A549 (cell line): ENCODE data around the gene NDUFAF5. TPM values are rescaled to one million over a fixed set of nuclear protein-coding genes. Genes with fewer than 3 reads are reported as not detected.
A peak's percentile ranks its signal among the peaks of the same experiment; 100 is the strongest.

Experiments
- ATAC-seq, 2 experiments: fragments of 200-7000 bp in 1 of 2; fragments of >200 bp in 1 of 2; cut with Nextera tagmentation in 1 of 2; cut with Tn5 transposase in 1 of 2; 3 replicates each; pipeline versions ENCODE4 v1.8.0 to v1.9.1; 2018 to 2020; ENCODE audit warnings: mild to moderate bottlenecking in 1 of 2, moderate library complexity in 1 of 2
- CTCF ChIA-PET: fragments of 300-600 bp; sonication (Branson Sonifier 250); formaldehyde crosslinking; extraction: SDS; loops from one replicate; lab custom pipeline; 2021; ENCODE audit warnings: antibody characterized with exemption, inconsistent platforms; lab: Yijun Ruan, JAX
- POLR2A ChIA-PET: fragments of 350-600 bp; formaldehyde crosslinking; extraction: SDS; loops from one replicate; lab custom pipeline; 2021; ENCODE audit warnings: antibody characterized with exemption, inconsistent platforms; lab: Yijun Ruan, JAX
- DNase-seq, 2 experiments: peaks; one replicate each; pipeline versions ENCODE4 v3.0.0 to v3.0.0-alpha.2; 2011 to 2016; ENCODE audit warnings: low read depth in 1 of 2, low spot score in 1 of 2
- FAIRE-seq: peaks from 2 replicates; lab custom pipeline; 2011; peaks lifted over from hg19 to GRCh38; lab: Jason Lieb, UNC
- H3K27ac ChIP-seq, 2 experiments: fragments of >200 bp; sonication (Bioruptor Twin); formaldehyde crosslinking; 3 replicates each; pipeline ENCODE4 v1.5.1; 2016 to 2017
- H3K4me1 ChIP-seq: fragments of >200 bp; sonication (Bioruptor Twin); formaldehyde crosslinking; 3 replicates; pipeline ENCODE4 v1.6.1; 2016
- H3K4me2 ChIP-seq: fragments of >200 bp; sonication (Bioruptor Twin); formaldehyde crosslinking; 3 replicates; pipeline ENCODE4 v1.6.1; 2016
- H3K4me3 ChIP-seq: fragments of >200 bp; sonication (Bioruptor Twin); formaldehyde crosslinking; 3 replicates; pipeline ENCODE4 v1.5.1; 2016
- H3K9me3 ChIP-seq: fragments of >200 bp; sonication (Bioruptor Twin); formaldehyde crosslinking; 3 replicates; pipeline ENCODE4 v1.6.1; 2016
- CHD2 ChIP-seq: fragments of 150-350 bp; IDR thresholded peaks from 2 replicates; pipeline ENCODE4 v1.6.1; 2014; ENCODE audit warnings: low read length; ENCODE audit not compliant: partially characterized antibody
- EHMT2 ChIP-seq: fragments of 200-600 bp; sonication (generic); IDR thresholded peaks from 2 replicates; pipeline ENCODE4 v1.6.1; 2016; ENCODE audit warnings: antibody characterized with exemption, low read depth, mild to moderate bottlenecking, moderate library complexity
- GATA3 ChIP-seq: IDR thresholded peaks from 2 replicates; pipeline ENCODE4 v1.6.1; 2012; ENCODE audit warnings: borderline replicate concordance
- HOXB13 ChIP-seq: fragments of 250-450 bp; sonication (Bioruptor Pico); IDR thresholded peaks from 2 replicates; pipeline ENCODE4 v1.5.0; 2020; ENCODE audit warnings: low read depth, mild to moderate bottlenecking, moderate library complexity
- NFE2L2 ChIP-seq: fragments of 150-350 bp; conservative IDR thresholded peaks from 2 replicates; pipeline ENCODE4 v1.6.1; 2014; ENCODE audit warnings: low read length
- NPAS2 ChIP-seq: fragments of 250-450 bp; sonication (Bioruptor Pico); IDR thresholded peaks from 2 replicates; pipeline ENCODE4 v1.8.0; 2022; ENCODE audit warnings: mild to moderate bottlenecking, moderate library complexity, borderline replicate concordance
- PHF8 ChIP-seq: fragments of 200-600 bp; sonication (generic); IDR thresholded peaks from 2 replicates; pipeline ENCODE4 v1.6.1; 2016; ENCODE audit warnings: low read depth, mild to moderate bottlenecking, antibody characterized with exemption, moderate library complexity, borderline replicate concordance
- POLR2AphosphoS2 ChIP-seq: conservative IDR thresholded peaks from 2 replicates; pipeline ENCODE4 v1.6.1; 2012; ENCODE audit warnings: low read length, improper control_type of control experiment, inconsistent platforms
- RAD21 ChIP-seq, 2 experiments: fragments of >200 bp in 1 of 2; sonication (Bioruptor Twin) in 1 of 2; formaldehyde crosslinking in 1 of 2; IDR thresholded peaks in 1 of 2; conservative IDR thresholded peaks in 1 of 2; 2 replicates in 1 of 2; 3 replicates in 1 of 2; pipeline ENCODE4 v1.6.1; 2012 to 2018; ENCODE audit warnings: inconsistent platforms in 1 of 2
- RARB ChIP-seq: fragments of 250-450 bp; sonication (Bioruptor Pico); IDR thresholded peaks from 2 replicates; pipeline ENCODE4 v1.8.0; 2021; ENCODE audit warnings: mild to moderate bottlenecking, moderate library complexity
- RCOR1 ChIP-seq: fragments of 150-350 bp; IDR thresholded peaks from 2 replicates; pipeline ENCODE4 v1.6.1; 2014; ENCODE audit warnings: antibody characterized with exemption, low read length, low read depth
- RFX5 ChIP-seq: fragments of 450-650 bp; IDR thresholded peaks from 2 replicates; pipeline ENCODE4 v1.7.1; 2014; ENCODE audit warnings: antibody characterized with exemption, mild to moderate bottlenecking, moderate library complexity
- SMC3 ChIP-seq: fragments of >200 bp; sonication (Bioruptor Twin); formaldehyde crosslinking; IDR thresholded peaks from 3 replicates; pipeline ENCODE4 v1.6.1; 2018; ENCODE audit warnings: inconsistent platforms
- TP53 ChIP-seq: fragments of 250-450 bp; sonication (Bioruptor Pico); IDR thresholded peaks from 2 replicates; pipeline ENCODE4 v1.5.0; 2021; ENCODE audit warnings: mild to moderate bottlenecking, moderate library complexity
- ZC3H11A ChIP-seq: fragments of 450-650 bp; IDR thresholded peaks from 2 replicates; pipeline ENCODE4 v1.6.1; 2014; ENCODE audit warnings: antibody characterized with exemption, mild to moderate bottlenecking
- ZNF302 ChIP-seq: fragments of 250-450 bp; sonication (Bioruptor Pico); IDR thresholded peaks from 2 replicates; pipeline ENCODE4 v1.9.0; 2021; ENCODE audit warnings: inconsistent platforms, mild to moderate bottlenecking, moderate library complexity
- ZSCAN20 ChIP-seq: fragments of 250-450 bp; sonication (Bioruptor Pico); IDR thresholded peaks from 2 replicates; pipeline ENCODE4 v1.8.0; 2022; ENCODE audit warnings: mild to moderate bottlenecking, moderate library complexity
- WGBS: methylation state at CpG from one replicate; pipeline ENCODE4 v1.1.6; 2017; ENCODE audit errors: missing lambda C conversion rate; 5-methylcytosine and 5-hydroxymethylcytosine counted together
- polyA plus RNA-seq, 4 experiments: library from polyadenylated mRNA; depleted of rRNA in 3 of 4; stranded (reverse); fragments of >200 nt; fragmentation: RNase III in 1 of 4; extraction: RNeasy Plus Mini Kit Qiagen cat#74134 plus additional on column Dnase treatment in 1 of 4; gene quantifications; 2 replicates in 3 of 4; 3 replicates in 1 of 4; pipeline ENCODE4 v1.2.3, GENCODE V29; 2011 to 2017
- TF ChIP-seq, protein P1 (sequence below): fragments of >200 bp; sonication (Bioruptor Twin); formaldehyde crosslinking; IDR thresholded peaks from 3 replicates; pipeline ENCODE4 v1.5.1; 2016
- TF ChIP-seq, protein P2 (sequence below): fragments of 250-450 bp; sonication (Bioruptor Pico); IDR thresholded peaks from 2 replicates; pipeline ENCODE4 v1.5.0; 2020; ENCODE audit warnings: low read depth, mild to moderate bottlenecking, moderate library complexity
- TF ChIP-seq, protein P3 (sequence below): fragments of 450-650 bp; IDR thresholded peaks from 2 replicates; pipeline ENCODE4 v1.6.1; 2014; ENCODE audit warnings: antibody characterized with exemption
- TF ChIP-seq, protein P4 (sequence below): IDR thresholded peaks from 2 replicates; pipeline ENCODE4 v1.6.1; 2012

The NDUFAF5 gene
- polyA plus RNA-seq, 2 of the 4 experiments (the other 2 are of a cell fraction): 29.2 to 53.5 TPM

DNA sequence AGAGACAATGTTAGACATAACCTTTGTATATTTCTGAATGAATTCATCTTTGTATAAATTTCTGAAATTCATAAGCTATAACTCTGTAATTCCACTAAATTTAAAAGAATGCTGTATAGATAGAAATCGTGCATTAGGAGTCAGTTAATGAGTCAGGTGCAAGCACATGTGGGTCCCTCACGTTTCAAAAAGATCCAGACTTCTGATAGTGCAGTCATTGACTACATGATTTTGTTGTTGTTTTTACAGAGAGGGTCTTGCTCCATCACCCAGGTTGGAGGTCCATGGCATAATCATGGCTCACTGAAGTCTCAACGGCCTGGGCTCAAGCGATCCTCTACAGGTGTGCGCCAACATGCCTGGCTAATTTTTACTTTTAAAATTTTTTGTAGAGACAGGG lies 14.7 kb upstream of the NDUFAF5 start:
- Histone ChIP-seq H3K4me2 (no peak overlapping the region), H3K27ac (no peak overlapping the region), H3K4me1 (no peaks in the 10 kb centered on the region), H3K9me3 (peaks cover 15% of the 10 kb centered on the region; the same call in 2 of the 3 replicates), H3K4me3 (no peak overlapping the region)
- FAIRE-seq (no peak), ATAC-seq (no peak), DNase-seq (no peak)
- TF ChIP-seq POLR2AphosphoS2: no peak
- TF ChIP-seq NPAS2 (CRISPR knock-in tag): no peak
- no peak for TF ChIP-seq HOXB13 (CRISPR knock-in tag)
- TF ChIP-seq, protein P1, sequence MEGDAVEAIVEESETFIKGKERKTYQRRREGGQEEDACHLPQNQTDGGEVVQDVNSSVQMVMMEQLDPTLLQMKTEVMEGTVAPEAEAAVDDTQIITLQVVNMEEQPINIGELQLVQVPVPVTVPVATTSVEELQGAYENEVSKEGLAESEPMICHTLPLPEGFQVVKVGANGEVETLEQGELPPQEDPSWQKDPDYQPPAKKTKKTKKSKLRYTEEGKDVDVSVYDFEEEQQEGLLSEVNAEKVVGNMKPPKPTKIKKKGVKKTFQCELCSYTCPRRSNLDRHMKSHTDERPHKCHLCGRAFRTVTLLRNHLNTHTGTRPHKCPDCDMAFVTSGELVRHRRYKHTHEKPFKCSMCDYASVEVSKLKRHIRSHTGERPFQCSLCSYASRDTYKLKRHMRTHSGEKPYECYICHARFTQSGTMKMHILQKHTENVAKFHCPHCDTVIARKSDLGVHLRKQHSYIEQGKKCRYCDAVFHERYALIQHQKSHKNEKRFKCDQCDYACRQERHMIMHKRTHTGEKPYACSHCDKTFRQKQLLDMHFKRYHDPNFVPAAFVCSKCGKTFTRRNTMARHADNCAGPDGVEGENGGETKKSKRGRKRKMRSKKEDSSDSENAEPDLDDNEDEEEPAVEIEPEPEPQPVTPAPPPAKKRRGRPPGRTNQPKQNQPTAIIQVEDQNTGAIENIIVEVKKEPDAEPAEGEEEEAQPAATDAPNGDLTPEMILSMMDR: no peak
- TF ChIP-seq RFX5: no peak
- TF ChIP-seq EHMT2: no peak
- no peak for TF ChIP-seq ZSCAN20 (CRISPR knock-in tag)
- TF ChIP-seq ZNF302 (CRISPR knock-in tag): no peak
- TF ChIP-seq, protein P2, sequence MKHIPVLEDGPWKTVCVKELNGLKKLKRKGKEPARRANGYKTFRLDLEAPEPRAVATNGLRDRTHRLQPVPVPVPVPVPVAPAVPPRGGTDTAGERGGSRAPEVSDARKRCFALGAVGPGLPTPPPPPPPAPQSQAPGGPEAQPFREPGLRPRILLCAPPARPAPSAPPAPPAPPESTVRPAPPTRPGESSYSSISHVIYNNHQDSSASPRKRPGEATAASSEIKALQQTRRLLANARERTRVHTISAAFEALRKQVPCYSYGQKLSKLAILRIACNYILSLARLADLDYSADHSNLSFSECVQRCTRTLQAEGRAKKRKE (CRISPR knock-in tag): no peak
- TF ChIP-seq RARB (CRISPR knock-in tag): no peak
- TF ChIP-seq PHF8: no peak
- TF ChIP-seq, protein P3, sequence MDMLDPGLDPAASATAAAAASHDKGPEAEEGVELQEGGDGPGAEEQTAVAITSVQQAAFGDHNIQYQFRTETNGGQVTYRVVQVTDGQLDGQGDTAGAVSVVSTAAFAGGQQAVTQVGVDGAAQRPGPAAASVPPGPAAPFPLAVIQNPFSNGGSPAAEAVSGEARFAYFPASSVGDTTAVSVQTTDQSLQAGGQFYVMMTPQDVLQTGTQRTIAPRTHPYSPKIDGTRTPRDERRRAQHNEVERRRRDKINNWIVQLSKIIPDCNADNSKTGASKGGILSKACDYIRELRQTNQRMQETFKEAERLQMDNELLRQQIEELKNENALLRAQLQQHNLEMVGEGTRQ: no peak
- TF ChIP-seq CHD2: no peak
- no peak for TF ChIP-seq RCOR1
- no peak for TF ChIP-seq NFE2L2
- no peak for TF ChIP-seq ZC3H11A
- TF ChIP-seq, protein P4, sequence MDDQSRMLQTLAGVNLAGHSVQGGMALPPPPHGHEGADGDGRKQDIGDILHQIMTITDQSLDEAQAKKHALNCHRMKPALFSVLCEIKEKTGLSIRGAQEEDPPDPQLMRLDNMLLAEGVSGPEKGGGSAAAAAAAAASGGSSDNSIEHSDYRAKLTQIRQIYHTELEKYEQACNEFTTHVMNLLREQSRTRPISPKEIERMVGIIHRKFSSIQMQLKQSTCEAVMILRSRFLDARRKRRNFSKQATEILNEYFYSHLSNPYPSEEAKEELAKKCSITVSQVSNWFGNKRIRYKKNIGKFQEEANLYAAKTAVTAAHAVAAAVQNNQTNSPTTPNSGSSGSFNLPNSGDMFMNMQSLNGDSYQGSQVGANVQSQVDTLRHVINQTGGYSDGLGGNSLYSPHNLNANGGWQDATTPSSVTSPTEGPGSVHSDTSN: no peak
- no peak for TF ChIP-seq GATA3
- ChIA-PET CTCF (interaction anchor here (0.7 to 2.5 kb wide), 5 partner anchors 9 to 845 kb away, joined by 3 to 10 read pairs (median 5); no protein-coding TSS in a partner anchor), POLR2A (no interaction called here)
- WGBS: 83% methylated on average over 5 of the region's 5 CpGs

DNA sequence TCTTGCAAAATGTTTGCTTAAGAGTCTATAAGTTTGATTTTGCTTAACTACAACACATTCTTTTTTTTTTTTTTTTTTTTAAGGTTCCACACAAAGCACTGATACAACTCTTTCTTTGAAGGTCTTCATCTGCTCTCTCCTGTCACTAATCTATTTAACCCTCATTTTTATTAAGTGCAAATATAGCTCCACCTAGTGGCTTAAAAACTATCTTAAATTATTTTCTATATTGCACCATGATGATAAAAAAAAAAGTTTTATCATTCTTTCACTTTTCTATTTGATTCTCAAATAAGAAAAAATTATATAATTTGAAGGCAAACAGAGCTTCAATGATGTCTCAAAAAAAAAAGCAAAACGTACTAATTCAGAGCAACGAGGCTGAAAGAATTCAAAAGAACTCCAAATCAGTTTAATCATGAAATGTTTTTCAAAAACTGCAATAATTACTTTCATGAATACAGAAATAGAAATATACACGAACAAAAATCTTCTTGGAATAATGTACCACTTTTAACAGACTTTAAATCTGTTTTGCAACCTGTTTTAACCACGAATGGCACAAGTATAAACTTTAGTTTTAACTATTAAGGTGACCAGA lies 12.9 kb upstream of the NDUFAF5 start:
- Histone ChIP-seq H3K27ac (no peak overlapping the region), H3K9me3 (0 out of 3 replicates have a peak, but pooled peaks cover 3% of the 10 kb centered on the region), H3K4me3 (no peak overlapping the region), H3K4me2 (no peak overlapping the region), H3K4me1 (no peaks in the 10 kb centered on the region)
- DNase-seq (peak; percentile 25 to 36), ATAC-seq (peak in 1 of 2 experiments; percentile 61; a peak in 3 of 6 replicates), FAIRE-seq (peak; percentile 79)
- CTCF ChIA-PET: interaction anchor here (0.6 to 3.4 kb wide), 45 partner anchors 9 to 846 kb away, joined by 3 to 25 read pairs (median 4); partner anchors contain the start of genes ESF1 and NDUFAF5
- WGBS: 2% methylated on average over 4 of the region's 4 CpGs
- TF ChIP-seq RAD21 (conservative IDR thresholded peaks at IDR 0.05 in 1 of 2, IDR thresholded peaks at IDR 0.05 in 1 of 2) (peak; percentile 56 to 65), NPAS2 (CRISPR knock-in tag) (no peak), TP53 (no peak), SMC3 (peak; percentile 60)
- TF ChIP-seq, protein P1: peak; percentile 64; the same call in 2 of the 3 replicates
- POLR2A ChIA-PET: interaction anchor here (0.6 to 1.4 kb wide), 3 partner anchors 13 to 134 kb away, joined by 3 to 5 read pairs (median 3); partner anchors contain the start of genes ESF1 and NDUFAF5
